GM18909 (cell line): Measurements from ENCODE around the gene KCTD15.

Experiments used
- ATAC-seq: cut with Tn5 transposase; IDR thresholded peaks from one replicate; pipeline ENCODE4 v1.9.1; 2021; ENCODE audit warnings: mild to moderate bottlenecking; ENCODE audit not compliant: unreplicated experiment, poor library complexity

KCTD15 gene

GRCh38 chr19:33794683-33795369 lies 1.8 kb upstream of the KCTD15 start:
- no peak for ATAC-seq

DNA sequence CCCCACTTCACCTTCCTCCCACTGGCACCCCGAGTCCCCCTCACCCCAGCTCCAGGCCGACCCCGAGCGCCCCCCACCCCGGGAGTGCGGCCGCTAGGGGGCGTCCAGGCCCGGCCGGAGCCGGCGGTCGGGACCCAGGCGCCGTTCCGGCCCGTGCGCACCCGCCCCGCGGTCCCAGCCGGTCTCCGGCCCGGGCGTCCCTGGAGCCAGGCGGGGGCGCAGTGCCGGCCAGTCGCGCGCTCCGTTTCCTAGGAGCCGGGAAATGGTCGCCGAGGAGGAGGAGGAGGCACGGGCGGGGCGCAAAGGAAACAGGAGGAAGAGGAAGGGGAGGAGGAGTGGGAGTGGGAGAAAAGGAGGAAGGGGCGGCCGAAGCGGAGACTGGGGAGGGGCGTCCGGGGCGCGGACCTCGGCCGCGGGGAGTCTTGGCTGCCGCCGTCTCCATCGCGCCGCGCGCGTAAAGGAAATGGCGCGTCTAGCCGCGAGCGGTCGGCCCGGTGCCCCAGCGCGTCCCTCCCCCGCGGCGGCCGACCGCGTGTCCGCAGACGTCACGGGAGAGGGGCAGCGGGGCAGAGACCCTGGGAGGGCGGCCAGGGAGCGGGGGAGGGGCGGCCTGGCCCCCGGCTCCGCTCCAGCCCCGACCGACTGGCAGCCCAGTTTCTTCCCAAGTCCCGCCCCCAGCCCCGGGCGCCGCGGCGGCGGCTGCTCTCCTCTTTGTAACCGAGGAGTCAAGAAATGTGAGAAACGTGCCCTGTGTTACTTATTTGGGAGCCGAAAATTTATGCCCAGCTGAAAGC lies 1.1 kb upstream of the KCTD15 start:
- ATAC-seq: no peak

DNA sequence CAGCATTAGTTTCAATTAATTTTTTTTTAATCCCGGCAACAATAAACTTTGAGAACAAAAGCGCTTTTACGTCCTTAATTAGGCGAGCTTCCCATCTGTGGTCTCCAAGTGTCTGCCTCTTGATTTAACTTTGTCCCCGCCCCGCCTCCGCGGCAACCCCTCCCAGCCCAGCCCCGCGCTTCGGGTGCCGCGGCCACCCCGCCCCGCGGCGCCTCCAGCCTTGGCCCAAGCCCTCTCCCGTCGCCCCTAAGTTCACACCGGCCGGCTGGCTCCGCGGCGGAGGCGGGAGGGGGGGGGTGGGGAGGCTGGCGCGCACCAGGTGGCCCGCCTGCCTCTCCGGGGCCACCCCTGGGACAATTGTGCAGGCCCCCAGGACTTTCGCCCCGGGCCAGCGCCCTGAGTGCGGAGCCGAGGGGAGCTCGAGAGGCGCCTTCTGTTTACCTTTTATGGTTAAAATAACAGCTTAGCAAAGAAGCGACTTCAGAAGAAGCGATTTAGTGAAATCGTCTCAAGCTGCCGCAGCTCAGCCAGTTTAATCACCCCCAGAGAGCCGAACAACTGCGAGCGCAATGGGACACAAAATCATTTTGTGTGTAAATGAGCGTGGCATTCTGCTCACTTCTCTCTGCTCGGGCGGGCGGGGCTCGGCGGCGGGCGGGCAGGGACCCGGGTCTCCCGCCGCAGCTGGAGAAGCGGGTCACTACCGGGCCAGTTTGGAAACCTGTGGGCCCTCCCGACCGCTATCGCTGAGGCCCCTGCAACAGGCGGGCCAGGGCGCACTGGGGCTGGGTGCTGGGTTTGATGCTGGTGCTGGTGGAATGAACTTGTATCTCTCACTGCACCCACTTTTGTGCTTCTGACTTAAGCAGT lies 1.4 kb downstream of the KCTD15 start:
- no peak for ATAC-seq

DNA sequence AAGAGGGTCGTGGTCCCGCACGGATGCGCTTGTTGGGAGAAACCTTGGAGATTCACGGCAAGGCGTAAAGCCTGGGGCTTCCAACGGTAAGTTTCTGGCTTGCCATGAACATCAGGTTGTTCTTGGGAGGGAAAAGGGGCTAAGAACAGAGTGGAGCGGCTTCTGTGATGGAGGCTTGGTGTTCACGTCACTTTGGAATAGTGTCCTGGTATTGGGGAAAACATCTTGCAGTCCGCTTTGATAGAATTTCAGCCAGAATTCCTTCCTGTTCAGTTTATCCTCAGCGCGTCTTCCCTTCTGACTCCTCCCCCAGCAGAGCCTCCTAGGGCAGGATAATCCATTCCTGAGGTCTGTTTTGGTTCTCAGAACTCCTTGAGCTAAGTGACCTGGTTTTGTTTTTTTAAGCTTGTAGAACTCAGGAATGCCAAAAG lies 2.0 kb downstream of the KCTD15 start:
- ATAC-seq: no peak

GRCh38 chr19:33799476-33799875 lies 2.8 kb downstream of the KCTD15 start:
- no peak for ATAC-seq

DNA sequence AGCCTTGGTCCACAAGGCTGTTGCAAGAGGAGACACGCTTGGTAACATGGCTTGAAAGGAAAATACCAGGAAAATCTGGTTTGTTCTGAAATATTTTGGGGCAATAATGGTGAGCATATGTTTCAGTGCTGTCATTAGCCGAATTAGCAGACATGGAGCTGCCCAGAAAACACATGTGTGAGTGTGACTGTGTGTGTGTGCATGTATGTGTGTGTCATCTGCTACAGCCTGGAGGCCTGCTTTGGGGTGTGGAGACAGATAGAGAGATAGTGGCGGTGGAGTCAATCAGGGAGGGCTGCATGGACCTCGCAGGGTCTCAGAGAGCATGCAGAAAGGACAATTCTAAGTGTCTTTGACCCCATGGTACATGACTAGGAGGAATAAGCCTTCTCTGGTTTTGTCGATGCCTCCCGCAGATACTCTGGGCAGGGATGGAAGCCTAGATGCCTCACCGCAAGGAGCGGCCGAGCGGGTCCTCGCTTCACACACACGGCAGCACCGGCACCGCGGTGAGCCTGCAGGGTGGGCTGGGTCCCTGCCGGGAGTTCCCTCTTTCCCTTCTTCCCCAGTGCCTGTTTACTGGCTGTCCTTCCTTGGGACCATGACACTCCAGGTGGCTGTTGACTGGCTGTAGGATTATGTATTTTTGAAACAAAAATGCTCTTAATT lies 3.5 kb downstream of the KCTD15 start:
- ATAC-seq: no peak

DNA sequence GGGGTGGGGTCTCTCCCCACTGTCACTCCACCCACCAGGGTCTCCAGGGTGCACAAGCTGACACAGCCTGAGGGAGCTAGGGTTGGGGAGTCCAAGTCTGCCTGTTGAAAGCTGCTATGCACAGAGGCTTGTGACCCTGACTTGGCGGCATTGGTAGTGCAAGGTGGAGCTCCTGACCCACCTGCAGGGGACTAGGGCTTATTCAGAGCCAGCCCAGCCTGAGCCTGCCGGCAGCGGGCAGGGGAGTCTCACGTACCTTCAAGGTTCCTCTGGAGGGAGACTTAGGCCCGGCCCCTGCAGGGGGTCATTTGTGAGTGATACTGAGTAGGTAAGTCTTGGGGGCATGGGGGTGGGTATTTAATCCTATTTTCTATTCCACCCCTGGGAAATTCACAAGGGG lies 4.7 kb downstream of the KCTD15 start:
- ATAC-seq: no peak

GRCh38 chr19:33802001-33802400 lies 5.3 kb downstream of the KCTD15 start:
- no peak for ATAC-seq

GRCh38 chr19:33802801-33803200 lies 6.1 kb downstream of the KCTD15 start:
- ATAC-seq: no peak

- ATAC-seq: no peak
Observed at GRCh38 chr19:33803383-33803782, 6.7 kb downstream of the KCTD15 start.

DNA sequence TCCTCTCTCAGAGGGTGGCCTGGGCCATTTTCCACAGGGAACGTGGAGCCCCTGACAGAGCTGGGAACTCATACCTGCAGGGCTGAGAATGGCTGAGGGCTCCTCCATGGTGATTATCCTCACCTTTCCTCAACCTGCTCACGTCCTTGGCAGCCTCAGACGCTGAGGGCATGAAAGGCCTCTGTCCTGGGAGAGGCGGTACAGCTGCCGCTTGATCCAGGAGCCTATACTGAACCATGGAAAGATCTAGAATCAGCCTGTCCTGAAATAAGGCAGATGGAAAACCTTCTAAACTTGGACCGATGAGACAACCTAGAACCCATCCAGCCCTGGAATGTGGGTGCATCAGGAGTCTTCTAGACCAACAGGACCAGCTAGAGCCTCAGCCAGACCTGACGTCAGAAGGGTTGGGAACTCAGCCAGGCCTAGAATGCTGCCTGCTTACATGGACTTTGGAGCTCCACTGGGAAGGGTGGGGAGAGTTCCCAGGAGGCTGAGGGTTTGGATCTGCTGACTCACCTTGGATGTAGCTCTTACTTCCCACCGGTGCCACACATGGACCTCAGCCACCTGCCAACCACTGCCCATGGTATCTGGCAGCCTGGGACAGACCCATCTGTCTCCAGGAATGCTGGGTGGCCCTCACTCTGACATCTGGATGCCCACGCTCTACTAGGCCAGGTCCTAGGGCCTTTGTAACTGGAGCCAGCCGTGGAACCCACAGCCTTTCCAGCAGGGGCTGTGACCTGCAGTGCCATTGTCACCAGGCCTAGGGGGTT lies 7.5 kb downstream of the KCTD15 start:
- ATAC-seq: no peak

- no peak for ATAC-seq
Observed at GRCh38 chr19:33805313-33805712, 8.6 kb downstream of the KCTD15 start.

DNA sequence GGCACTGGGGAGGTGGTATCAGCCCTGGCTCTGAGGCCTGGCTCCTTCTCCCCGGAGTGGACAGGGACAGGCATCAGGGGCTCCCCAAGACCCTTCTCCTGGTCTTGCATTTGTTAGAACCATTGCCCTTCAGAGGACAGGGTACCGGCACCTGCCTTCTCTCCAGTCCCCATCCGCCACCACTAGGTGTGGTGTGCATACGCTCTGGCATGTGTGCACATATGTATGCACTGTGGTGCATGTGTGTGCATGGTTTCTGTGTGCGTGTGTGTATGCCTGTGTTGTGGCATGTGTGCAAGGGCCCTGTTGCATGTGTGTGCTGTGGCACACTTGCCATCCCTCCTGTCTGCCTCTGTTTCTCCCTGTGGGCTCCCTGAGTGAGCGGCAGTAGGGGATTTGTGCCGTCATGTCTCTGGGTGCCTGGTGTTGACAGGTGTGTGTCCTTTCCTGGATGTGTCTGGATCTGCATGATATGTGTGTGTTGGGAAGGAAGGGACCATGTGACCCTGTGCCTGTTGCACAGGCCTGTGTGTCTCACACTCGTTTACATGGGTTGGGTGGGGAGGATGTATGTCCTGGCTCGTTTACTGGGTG lies 9.3 kb downstream of the KCTD15 start:
- ATAC-seq: no peak

GRCh38 chr19:33806434-33806881 lies 9.8 kb downstream of the KCTD15 start:
- no peak for ATAC-seq

DNA sequence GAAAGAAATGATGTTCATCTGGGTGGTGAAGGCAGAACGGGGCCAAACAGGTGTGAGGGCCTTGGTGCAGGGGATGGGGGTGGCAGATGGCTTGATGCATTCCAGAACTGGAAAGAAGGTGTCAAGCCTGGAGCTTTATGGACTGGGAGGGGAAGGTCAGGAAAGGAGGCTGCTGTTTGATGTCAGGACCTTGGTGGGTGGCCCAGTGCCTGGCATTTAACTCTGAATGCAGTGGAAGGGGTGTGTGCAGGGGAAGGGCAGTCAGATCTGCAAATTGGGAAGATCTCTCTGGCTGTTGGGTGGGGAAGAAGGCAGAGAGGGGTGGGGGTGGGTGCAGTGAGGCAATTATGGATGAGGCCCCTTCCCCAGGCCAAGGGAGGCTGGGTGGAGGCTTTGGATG lies 11.7 kb downstream of the KCTD15 start:
- no peak for ATAC-seq

DNA sequence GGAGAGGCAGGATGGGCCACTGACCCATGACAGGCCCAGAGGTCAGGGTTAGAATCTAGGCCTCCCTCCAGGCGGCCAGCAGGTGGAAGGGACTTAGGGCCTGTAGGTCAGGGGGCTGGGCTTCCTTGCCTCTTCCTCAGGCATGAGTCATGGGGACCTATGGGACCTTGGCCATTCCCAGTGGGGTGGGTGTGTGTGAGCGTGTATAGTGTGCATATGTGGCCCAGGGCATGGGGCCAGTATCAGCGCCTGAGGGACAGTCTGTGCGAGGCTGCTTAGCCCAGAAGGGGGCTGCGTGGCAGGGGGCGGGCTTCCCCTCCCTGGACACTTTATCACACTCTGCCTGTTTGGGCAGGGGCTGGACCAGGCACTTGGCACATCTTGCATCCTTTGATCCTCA lies 13.3 kb downstream of the KCTD15 start:
- no peak for ATAC-seq

GRCh38 chr19:33810821-33811220 lies 14.2 kb downstream of the KCTD15 start:
- ATAC-seq: no peak

DNA sequence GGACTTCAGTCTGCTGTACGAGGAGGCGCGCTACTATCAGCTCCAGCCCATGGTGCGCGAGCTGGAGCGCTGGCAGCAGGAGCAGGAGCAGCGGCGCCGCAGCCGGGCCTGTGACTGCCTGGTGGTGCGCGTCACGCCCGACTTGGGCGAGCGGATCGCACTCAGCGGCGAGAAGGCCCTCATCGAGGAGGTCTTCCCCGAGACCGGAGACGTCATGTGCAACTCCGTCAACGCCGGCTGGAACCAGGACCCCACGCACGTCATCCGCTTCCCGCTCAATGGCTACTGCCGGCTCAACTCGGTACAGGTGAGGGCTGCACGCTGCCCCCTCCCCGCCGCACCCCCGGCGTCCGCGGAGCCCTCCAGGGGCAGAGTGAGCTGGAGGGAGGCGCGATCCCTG lies 14.6 kb downstream of the KCTD15 start:
- no peak for ATAC-seq

GRCh38 chr19:33811736-33812387 lies 15.2 kb downstream of the KCTD15 start:
- no peak for ATAC-seq
